ENCODE data around the gene LAMC3. TPM values are rescaled to one million over a fixed set of nuclear protein-coding genes. Genes with fewer than 3 reads are reported as not detected.

LAMC3 gene
- total RNA-seq, 1 donor from 2014 or later: 30.1 TPM

DNA sequence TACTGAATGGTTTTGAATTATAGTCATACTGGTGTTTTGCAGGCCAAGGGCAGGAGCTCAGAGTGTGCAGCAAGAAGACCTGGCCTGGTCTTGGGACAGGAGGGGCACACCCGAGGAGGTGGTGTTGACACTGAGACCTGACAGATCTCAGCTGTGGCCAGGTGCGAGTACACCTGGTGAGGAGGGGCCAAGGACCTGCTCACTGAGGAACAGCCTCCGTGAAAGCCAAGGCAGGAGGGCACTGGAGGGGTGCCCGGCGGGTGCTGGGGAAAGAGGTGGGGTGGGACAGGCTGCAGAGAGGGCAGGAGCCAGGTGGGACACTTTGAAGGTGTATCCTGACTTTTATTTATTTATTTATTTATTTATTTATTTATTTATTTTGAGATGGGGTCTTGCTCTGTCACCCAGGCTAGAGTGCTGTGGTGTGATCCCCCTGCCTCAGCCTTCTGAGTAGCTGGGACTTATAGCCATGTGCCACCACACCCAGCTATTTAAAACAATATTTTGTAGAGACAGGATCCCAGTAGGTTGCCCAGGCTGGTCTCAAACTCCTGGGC is 23.3 kb upstream of the LAMC3 start:
- Mint-ChIP-seq H3K27me3 (ENCODE audit: unreplicated experiment) (peaks cover 6% of the 10 kb centered on the region), H3K27ac (ENCODE audit: unreplicated experiment) (no peak overlapping the region), H3K4me3 (ENCODE audit: unreplicated experiment) (no peak overlapping the region), H3K9me3 (ENCODE audit: unreplicated experiment) (no peaks in the 10 kb centered on the region), H3K36me3 (ENCODE audit: low read depth, unreplicated experiment) (no peaks in the 10 kb centered on the region), H3K4me1 (ENCODE audit: unreplicated experiment) (no peaks in the 10 kb centered on the region)
- TF ChIP-seq, protein P1, sequence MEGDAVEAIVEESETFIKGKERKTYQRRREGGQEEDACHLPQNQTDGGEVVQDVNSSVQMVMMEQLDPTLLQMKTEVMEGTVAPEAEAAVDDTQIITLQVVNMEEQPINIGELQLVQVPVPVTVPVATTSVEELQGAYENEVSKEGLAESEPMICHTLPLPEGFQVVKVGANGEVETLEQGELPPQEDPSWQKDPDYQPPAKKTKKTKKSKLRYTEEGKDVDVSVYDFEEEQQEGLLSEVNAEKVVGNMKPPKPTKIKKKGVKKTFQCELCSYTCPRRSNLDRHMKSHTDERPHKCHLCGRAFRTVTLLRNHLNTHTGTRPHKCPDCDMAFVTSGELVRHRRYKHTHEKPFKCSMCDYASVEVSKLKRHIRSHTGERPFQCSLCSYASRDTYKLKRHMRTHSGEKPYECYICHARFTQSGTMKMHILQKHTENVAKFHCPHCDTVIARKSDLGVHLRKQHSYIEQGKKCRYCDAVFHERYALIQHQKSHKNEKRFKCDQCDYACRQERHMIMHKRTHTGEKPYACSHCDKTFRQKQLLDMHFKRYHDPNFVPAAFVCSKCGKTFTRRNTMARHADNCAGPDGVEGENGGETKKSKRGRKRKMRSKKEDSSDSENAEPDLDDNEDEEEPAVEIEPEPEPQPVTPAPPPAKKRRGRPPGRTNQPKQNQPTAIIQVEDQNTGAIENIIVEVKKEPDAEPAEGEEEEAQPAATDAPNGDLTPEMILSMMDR (IDR thresholded peaks at IDR 0.05; ENCODE audit: unreplicated experiment): no peak
- DNase-seq (ENCODE audit: low spot score): no peak

DNA sequence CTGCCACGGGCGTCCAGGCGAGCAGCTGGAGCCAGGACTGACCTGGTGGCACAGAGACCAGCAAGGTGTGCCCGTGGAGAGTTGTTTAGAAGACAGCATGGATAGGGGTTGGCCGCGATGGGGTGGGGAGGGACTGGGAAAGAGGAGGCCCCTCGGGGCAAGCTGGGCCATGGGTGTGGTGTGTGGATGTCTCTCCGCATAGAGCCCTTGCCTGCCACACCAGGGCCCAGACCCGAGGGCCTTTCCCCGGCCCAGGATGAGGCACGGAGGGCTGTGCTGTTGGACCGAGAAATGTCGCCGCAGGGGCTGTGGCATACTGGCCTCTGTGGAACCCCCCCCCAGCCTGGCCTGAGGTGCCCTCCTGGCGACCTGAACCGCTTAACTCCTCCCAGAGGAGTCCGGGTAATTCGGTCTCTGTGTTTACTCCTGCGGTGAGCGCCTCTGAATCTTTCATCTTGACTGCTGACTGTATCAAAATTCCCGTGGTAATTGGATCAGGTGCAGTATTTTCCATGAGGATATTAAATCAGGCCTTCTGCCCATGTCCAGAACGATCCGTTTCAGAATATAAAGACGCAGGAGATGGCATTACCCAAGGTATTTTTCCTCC is 22.5 kb upstream of the LAMC3 start:
- TF ChIP-seq, protein P1 (IDR thresholded peaks at IDR 0.05; ENCODE audit: unreplicated experiment): no peak
- Mint-ChIP-seq H3K4me1 (ENCODE audit: unreplicated experiment) (no peaks in the 10 kb centered on the region), H3K36me3 (ENCODE audit: low read depth, unreplicated experiment) (no peaks in the 10 kb centered on the region), H3K27me3 (ENCODE audit: unreplicated experiment) (peaks cover 6% of the 10 kb centered on the region), H3K9me3 (ENCODE audit: unreplicated experiment) (no peaks in the 10 kb centered on the region), H3K27ac (ENCODE audit: unreplicated experiment) (no peak overlapping the region), H3K4me3 (ENCODE audit: unreplicated experiment) (no peak overlapping the region)
- DNase-seq (ENCODE audit: low spot score): no peak

DNA sequence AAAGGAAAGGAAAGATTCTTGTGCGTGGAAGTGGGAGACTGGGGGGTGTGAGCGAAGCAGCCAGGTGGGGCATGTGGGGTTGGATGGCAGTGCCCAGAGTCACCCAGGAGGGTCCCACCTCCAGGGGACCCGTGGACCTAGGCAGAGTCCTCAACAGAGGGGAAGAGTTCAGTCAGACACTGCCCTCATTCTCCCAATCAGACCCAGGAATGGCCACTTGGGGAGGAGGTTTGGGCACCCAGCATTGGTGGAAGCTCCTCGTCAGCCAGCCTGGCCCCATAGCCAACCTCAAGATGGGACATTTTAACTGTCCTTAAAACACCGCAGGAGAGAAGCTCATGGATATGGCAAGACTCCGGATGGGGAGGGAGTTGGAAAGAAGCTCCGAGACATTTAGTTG is 21.9 kb upstream of the LAMC3 start:
- H3K27ac Mint-ChIP-seq (ENCODE audit: unreplicated experiment): no peak overlapping the region
- H3K36me3 Mint-ChIP-seq (ENCODE audit: low read depth, unreplicated experiment): no peaks in the 10 kb centered on the region
- H3K9me3 Mint-ChIP-seq (ENCODE audit: unreplicated experiment): no peaks in the 10 kb centered on the region
- no peak for DNase-seq (ENCODE audit: low spot score)
- H3K4me3 Mint-ChIP-seq (ENCODE audit: unreplicated experiment): no peak overlapping the region
- no peaks in the 10 kb centered on the region for H3K4me1 Mint-ChIP-seq (ENCODE audit: unreplicated experiment)
- TF ChIP-seq, protein P1 (IDR thresholded peaks at IDR 0.05; ENCODE audit: unreplicated experiment): no peak
- peaks cover 9% of the 10 kb centered on the region for H3K27me3 Mint-ChIP-seq (ENCODE audit: unreplicated experiment)

DNA sequence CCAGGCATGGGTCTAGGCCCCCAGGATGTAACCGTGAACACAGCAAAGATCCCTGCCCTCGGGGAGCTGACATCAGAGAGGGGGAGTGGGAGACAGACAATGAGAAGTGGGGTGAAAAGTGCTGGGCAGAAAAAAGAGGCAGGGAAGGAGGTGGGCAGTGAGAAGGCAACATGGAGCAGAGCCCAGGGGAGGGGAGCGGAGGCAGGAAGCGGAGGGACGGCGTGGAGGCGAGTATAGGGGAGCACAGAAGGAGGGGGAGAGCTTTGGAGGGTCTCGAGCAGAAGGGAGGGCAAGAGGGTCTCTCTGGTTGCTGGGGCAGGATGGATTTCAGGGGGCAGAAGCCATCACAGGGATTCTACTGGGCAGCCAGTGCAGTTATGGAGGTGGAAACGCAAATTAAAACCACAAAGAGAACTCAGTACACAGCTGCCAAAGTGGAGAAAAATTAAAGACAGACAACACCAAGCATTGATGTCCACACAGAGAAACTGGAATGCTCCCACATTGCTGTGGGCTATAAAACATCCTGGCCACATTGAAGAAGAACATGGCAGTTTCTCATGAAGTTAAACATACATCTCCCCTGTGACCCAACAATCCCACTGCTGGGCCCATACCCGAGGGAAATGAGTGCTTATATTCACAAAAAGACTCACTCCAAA is 21.1 kb upstream of the LAMC3 start:
- Mint-ChIP-seq H3K9me3 (ENCODE audit: unreplicated experiment) (no peaks in the 10 kb centered on the region), H3K27ac (ENCODE audit: unreplicated experiment) (no peak overlapping the region), H3K36me3 (ENCODE audit: low read depth, unreplicated experiment) (no peaks in the 10 kb centered on the region), H3K27me3 (ENCODE audit: unreplicated experiment) (peaks cover 12% of the 10 kb centered on the region), H3K4me3 (ENCODE audit: unreplicated experiment) (no peak overlapping the region), H3K4me1 (ENCODE audit: unreplicated experiment) (no peaks in the 10 kb centered on the region)
- DNase-seq (ENCODE audit: low spot score): no peak
- TF ChIP-seq, protein P1 (IDR thresholded peaks at IDR 0.05; ENCODE audit: unreplicated experiment): no peak

DNA sequence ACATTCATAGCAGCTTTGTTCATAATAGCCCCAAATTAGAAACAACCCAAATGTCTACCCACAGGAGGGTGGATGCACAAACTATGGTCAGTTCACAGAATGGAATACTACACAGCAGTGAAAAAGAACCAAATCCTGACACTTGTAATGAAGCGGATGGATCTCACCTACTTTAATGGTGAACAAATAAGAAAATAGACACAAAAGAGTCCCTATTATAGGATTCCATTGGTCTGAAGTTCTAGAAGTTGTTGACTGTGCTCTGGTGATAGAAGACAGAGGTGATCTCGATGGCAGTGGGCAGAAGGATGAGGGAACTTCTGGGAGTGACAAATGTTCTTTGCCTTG is 20.6 kb upstream of the LAMC3 start:
- H3K4me1 Mint-ChIP-seq (ENCODE audit: unreplicated experiment): no peaks in the 10 kb centered on the region
- no peaks in the 10 kb centered on the region for H3K36me3 Mint-ChIP-seq (ENCODE audit: low read depth, unreplicated experiment)
- H3K27me3 Mint-ChIP-seq (ENCODE audit: unreplicated experiment): peaks cover 12% of the 10 kb centered on the region
- no peak overlapping the region for H3K4me3 Mint-ChIP-seq (ENCODE audit: unreplicated experiment)
- H3K27ac Mint-ChIP-seq (ENCODE audit: unreplicated experiment): no peak overlapping the region
- TF ChIP-seq, protein P1 (IDR thresholded peaks at IDR 0.05; ENCODE audit: unreplicated experiment): no peak
- H3K9me3 Mint-ChIP-seq (ENCODE audit: unreplicated experiment): no peaks in the 10 kb centered on the region
- no peak for DNase-seq (ENCODE audit: low spot score)
